Spleen (tissue), 7 donors: Measurements from ENCODE around the gene TAOK2.

Experiments
- CTCF ChIP-seq, 11 experiments: fragments of 200-600 bp in 7 of 11; fragments of 450-650 bp in 4 of 11; sonication (generic) in 4 of 11; IDR thresholded peaks in 8 of 11; conservative IDR thresholded peaks in 3 of 11; 1 replicate in 7 of 11; 2 replicates in 4 of 11; pipeline versions ENCODE4 v1.4.0 to v1.8.0; 2016 to 2021; ENCODE audit warnings: antibody characterized with exemption in 11 of 11, inconsistent platforms in 4 of 11, mild to moderate bottlenecking in 1 of 11
- POLR2AphosphoS5 ChIP-seq, 3 donors: sonication (generic); formaldehyde crosslinking; IDR thresholded peaks; one replicate each; pipeline ENCODE4 v1.5.1; 2017; ENCODE audit warnings: antibody characterized with exemption in 3 of 3
- donor health status: DM: no; HTN: no; CAD: no; lungs with moderate emphysema.
- donor health status: DM: no; HTN: no; CAD: no.
- donor health status: DM: no; HTN: no; CAD: no.

GRCh38 chr16:30025156-30025555 is 51.5 kb downstream of the TAOK2 start:
- TF ChIP-seq POLR2AphosphoS5 (IDR thresholded peaks at IDR 0.05): no peak
- TF ChIP-seq CTCF (IDR thresholded peaks at IDR 0.05 in 8 of 11, conservative IDR thresholded peaks at IDR 0.05 in 3 of 11): no peak
